Prostate gland (tissue), 1 donor: ENCODE measurements around the gene SEC24B.

ENCODE experiments used
- POLR2A ChIP-seq: fragments of 450-650 bp; IDR thresholded peaks from one replicate; pipeline ENCODE4 v1.6.1; 2016; ENCODE audit warnings: antibody characterized with exemption, mild to moderate bottlenecking
- POLR2AphosphoS5 ChIP-seq: sonication (generic); formaldehyde crosslinking; IDR thresholded peaks from one replicate; pipeline ENCODE4 v1.6.1; 2017; ENCODE audit warnings: antibody characterized with exemption

- TF ChIP-seq POLR2AphosphoS5 (no peak), POLR2A (no peak)
Measured at GRCh38 chr4:109435635-109436034, 2.0 kb downstream of the SEC24B start.
